ENCODE data around the gene AEN.

DNA sequence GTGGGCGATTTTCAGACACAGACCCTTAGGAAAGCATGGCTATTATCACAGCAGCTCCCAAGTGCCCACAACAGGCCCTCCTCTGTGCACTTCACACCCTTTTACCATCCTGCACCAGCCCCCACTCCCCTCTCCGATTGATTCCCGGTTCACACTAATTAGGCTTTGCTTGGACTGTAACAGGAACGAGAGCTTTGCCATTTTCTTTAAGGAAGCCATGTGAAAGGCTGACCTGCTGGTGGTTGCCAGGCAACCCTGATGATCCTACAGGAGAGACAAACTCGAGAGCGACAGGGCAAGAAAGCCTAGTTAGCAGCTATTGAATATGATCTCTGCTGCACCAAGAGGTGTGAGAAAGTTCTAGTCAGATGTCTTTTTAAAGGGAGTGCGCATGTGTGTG, 46.5 kb upstream of the AEN start:
- no peak for TF ChIP-seq POLR2A (IDR thresholded peaks at IDR 0.05)
- TF ChIP-seq, protein P1, sequence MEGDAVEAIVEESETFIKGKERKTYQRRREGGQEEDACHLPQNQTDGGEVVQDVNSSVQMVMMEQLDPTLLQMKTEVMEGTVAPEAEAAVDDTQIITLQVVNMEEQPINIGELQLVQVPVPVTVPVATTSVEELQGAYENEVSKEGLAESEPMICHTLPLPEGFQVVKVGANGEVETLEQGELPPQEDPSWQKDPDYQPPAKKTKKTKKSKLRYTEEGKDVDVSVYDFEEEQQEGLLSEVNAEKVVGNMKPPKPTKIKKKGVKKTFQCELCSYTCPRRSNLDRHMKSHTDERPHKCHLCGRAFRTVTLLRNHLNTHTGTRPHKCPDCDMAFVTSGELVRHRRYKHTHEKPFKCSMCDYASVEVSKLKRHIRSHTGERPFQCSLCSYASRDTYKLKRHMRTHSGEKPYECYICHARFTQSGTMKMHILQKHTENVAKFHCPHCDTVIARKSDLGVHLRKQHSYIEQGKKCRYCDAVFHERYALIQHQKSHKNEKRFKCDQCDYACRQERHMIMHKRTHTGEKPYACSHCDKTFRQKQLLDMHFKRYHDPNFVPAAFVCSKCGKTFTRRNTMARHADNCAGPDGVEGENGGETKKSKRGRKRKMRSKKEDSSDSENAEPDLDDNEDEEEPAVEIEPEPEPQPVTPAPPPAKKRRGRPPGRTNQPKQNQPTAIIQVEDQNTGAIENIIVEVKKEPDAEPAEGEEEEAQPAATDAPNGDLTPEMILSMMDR (IDR thresholded peaks at IDR 0.05 in 4 of 5, conservative IDR thresholded peaks at IDR 0.05 in 1 of 5): no peak

Measured in gastrocnemius medialis (tissue), 4 donors.